A673 (cell line): ENCODE measurements around the gene ISOC2. TPM values are rescaled to one million over a fixed set of nuclear protein-coding genes. Genes with fewer than 3 reads are reported as not detected.
"Not testable (repeated sequence)": the region's sequence is repeated elsewhere in the genome, so short reads cannot be mapped to it uniquely, and the experiment has no call there.

Experiments
- BruUV-seq: library from RNA; stranded (reverse); fragments of 400-500 nt; replicated peaks from 2 replicates; lab custom pipeline; 2021; lab: Mats Ljungman, UMichigan
- CTCF ChIA-PET: fragments of 300-600 bp; sonication (Branson Sonifier 250); formaldehyde crosslinking; loops from one replicate; lab custom pipeline; 2022; ENCODE audit warnings: antibody characterized with exemption; lab: Charles Lee
- POLR2A ChIA-PET: fragments of 300-600 bp; sonication (Branson Sonifier 250); formaldehyde crosslinking; loops from one replicate; lab custom pipeline; 2022; ENCODE audit warnings: antibody characterized with exemption; ENCODE audit not compliant: low non-redundant PET; lab: Charles Lee
- DNase-seq: peaks from one replicate; pipeline ENCODE4 v3.0.0-alpha.2; 2015; ENCODE audit warnings: low spot score
- H3K27ac ChIP-seq: fragments of 200-600 bp; sonication (generic); 2 replicates; pipeline ENCODE4 v1.5.1; 2016; ENCODE audit warnings: mixed run types, low read depth, mild to moderate bottlenecking, mixed read lengths, antibody characterized with exemption, low read length; ENCODE audit not compliant: poor library complexity, severe bottlenecking
- H3K27me3 ChIP-seq: fragments of 200-600 bp; sonication (generic); replicated peaks from 2 replicates; pipeline ENCODE4 v1.6.1; 2017; ENCODE audit warnings: mixed run types, low read depth, mild to moderate bottlenecking, mixed read lengths, antibody characterized with exemption, low read length; ENCODE audit not compliant: insufficient read depth, poor library complexity
- H3K36me3 ChIP-seq: fragments of 200-600 bp; sonication (generic); 2 replicates; pipeline ENCODE4 v1.6.1; 2016; ENCODE audit warnings: mixed run types, mild to moderate bottlenecking, mixed read lengths, antibody characterized with exemption, low read length; ENCODE audit not compliant: insufficient read depth, poor library complexity, severe bottlenecking
- H3K4me1 ChIP-seq: fragments of 200-600 bp; sonication (generic); 2 replicates; pipeline ENCODE4 v1.6.1; 2017; ENCODE audit warnings: mixed run types, mild to moderate bottlenecking, mixed read lengths, antibody characterized with exemption, low read length; ENCODE audit not compliant: insufficient read depth, poor library complexity, severe bottlenecking
- H3K4me3 ChIP-seq: fragments of 200-600 bp; sonication (generic); 2 replicates; pipeline ENCODE4 v1.5.1; 2016; ENCODE audit warnings: low read depth, mixed run types, mild to moderate bottlenecking, mixed read lengths, low read length; ENCODE audit not compliant: poor library complexity, severe bottlenecking
- H3K9me3 ChIP-seq: fragments of 200-600 bp; sonication (generic); 2 replicates; pipeline ENCODE4 v1.6.1; 2016; ENCODE audit warnings: mixed run types, low read depth, mild to moderate bottlenecking, mixed read lengths, antibody characterized with exemption, low read length; ENCODE audit not compliant: poor library complexity, severe bottlenecking
- CTCF ChIP-seq: fragments of 300-800, 200-600 bp; sonication (generic); conservative IDR thresholded peaks from 2 replicates; pipeline ENCODE4 v1.5.1; 2017; ENCODE audit warnings: low read depth, mild to moderate bottlenecking, antibody characterized with exemption, low read length, moderate library complexity, mixed read lengths
- EZH2 ChIP-seq: fragments of 200-600 bp; sonication (generic); IDR thresholded peaks from 2 replicates; pipeline ENCODE4 v1.6.1; 2017; ENCODE audit warnings: borderline replicate concordance, low read depth, mild to moderate bottlenecking, mixed read lengths, antibody characterized with exemption, low read length; ENCODE audit not compliant: poor library complexity, severe bottlenecking
- intact Hi-C: fragments of 100-400 bp; cut with micrococcal nuclease; formaldehyde crosslinking; loops from one replicate; pipeline ENCODE4 v1.10.0; 2022; ENCODE audit not compliant: unreplicated experiment
- total RNA-seq: library from RNA; stranded (reverse); gene quantifications from 2 replicates; pipeline ENCODE4 v1.2.3, GENCODE V29; 2021

The ISOC2 gene
- total RNA-seq, 1 experiment from 2014 or later, result 33.2 TPM

- Histone ChIP-seq H3K9me3 (no peaks in the 10 kb centered on the region), H3K36me3 (no peaks in the 10 kb centered on the region), H3K27ac (no peak overlapping the region), H3K27me3 (no peaks in the 10 kb centered on the region), H3K4me1 (no peaks in the 10 kb centered on the region), H3K4me3 (no peak overlapping the region)
- no TSS peak for BruUV-seq
- TF ChIP-seq EZH2, result no peak
- no peak for TF ChIP-seq CTCF
- DNase-seq, result no peak
- intact Hi-C loops, result no loop called here
- POLR2A ChIA-PET, result no interaction called here
- CTCF ChIA-PET, result no interaction called here
These were observed 38.0 kb downstream of the ISOC2 start for GRCh38 chr19:55423225-55424005.

GRCh38 chr19:55421281-55421680, 40.2 kb downstream of the ISOC2 start:
- H3K36me3 ChIP-seq, DNase-seq, H3K27me3 ChIP-seq, H3K4me3 ChIP-seq, intact Hi-C loops, H3K4me1 ChIP-seq, H3K9me3 ChIP-seq, POLR2A ChIA-PET, BruUV-seq, CTCF ChIA-PET, H3K27ac ChIP-seq: not testable (repeated sequence)

GRCh38 chr19:55419624-55420236, 41.7 kb downstream of the ISOC2 start:
- intact Hi-C loops, result loop anchor here (5.0 kb wide), 1 partner anchor 127 kb away; no protein-coding TSS in a partner anchor
- Histone ChIP-seq H3K4me3 (no peak overlapping the region), H3K27me3 (no peaks in the 10 kb centered on the region), H3K9me3 (no peaks in the 10 kb centered on the region), H3K4me1 (no peaks in the 10 kb centered on the region), H3K36me3 (no peaks in the 10 kb centered on the region), H3K27ac (no peak overlapping the region)
- no peak for DNase-seq
- POLR2A ChIA-PET, result no interaction called here
- TF ChIP-seq EZH2 (no peak), CTCF (no peak)
- no TSS peak for BruUV-seq
- CTCF ChIA-PET, result no interaction called here
